GM10847 (cell line): ENCODE measurements around the gene MSI2.

Source experiments
- POLR2A ChIP-seq: IDR thresholded peaks from 2 replicates; pipeline ENCODE4 v1.6.1; 2011; ENCODE audit not compliant: insufficient read length; ENCODE audit errors: extremely low read depth

MSI2 gene

GRCh38 chr17:57708410-57708809 lies 452.1 kb downstream of the MSI2 start:
- no peak for TF ChIP-seq POLR2A

GRCh38 chr17:57713140-57713539 lies 456.8 kb downstream of the MSI2 start:
- TF ChIP-seq POLR2A: no peak

- no peak for TF ChIP-seq POLR2A
Observed at GRCh38 chr17:57714665-57715180, 458.4 kb downstream of the MSI2 start.

- TF ChIP-seq POLR2A: no peak
Observed at GRCh38 chr17:57715981-57716380, 459.7 kb downstream of the MSI2 start.

- no peak for TF ChIP-seq POLR2A
Observed at GRCh38 chr17:57718878-57719277, 462.6 kb downstream of the MSI2 start.

GRCh38 chr17:57720386-57721035 lies 464.2 kb downstream of the MSI2 start:
- no peak for TF ChIP-seq POLR2A

GRCh38 chr17:57721967-57722703 lies 465.8 kb downstream of the MSI2 start:
- TF ChIP-seq POLR2A: no peak

GRCh38 chr17:57722704-57723043 lies 466.4 kb downstream of the MSI2 start:
- no peak for TF ChIP-seq POLR2A

- TF ChIP-seq POLR2A: no peak
Observed at GRCh38 chr17:57723427-57724025, 467.2 kb downstream of the MSI2 start.

- no peak for TF ChIP-seq POLR2A
Observed at GRCh38 chr17:57724026-57724728, 467.9 kb downstream of the MSI2 start.

GRCh38 chr17:57724729-57725125 lies 468.4 kb downstream of the MSI2 start:
- no peak for TF ChIP-seq POLR2A

- TF ChIP-seq POLR2A: no peak
Observed at GRCh38 chr17:57726213-57726790, 470.0 kb downstream of the MSI2 start.

- no peak for TF ChIP-seq POLR2A
Observed at GRCh38 chr17:57726838-57727237, 470.5 kb downstream of the MSI2 start.

GRCh38 chr17:57727630-57728175 lies 471.4 kb downstream of the MSI2 start:
- TF ChIP-seq POLR2A: no peak
